HL-60 (cell line): Measurements from ENCODE around the gene LRMDA.

Experiments
- DNase-seq, 2 experiments: peaks; one replicate each; pipeline ENCODE4 v3.0.0-alpha.2; 2010 to 2020; ENCODE audit warnings: low read depth in 1 of 2, low spot score in 1 of 2
- H3K27ac ChIP-seq: fragments of 250-450 bp; sonication (Bioruptor Pico); replicated peaks from 2 replicates; pipeline ENCODE4 v1.5.1; 2020; ENCODE audit warnings: mild to moderate bottlenecking, moderate library complexity
- H3K27me3 ChIP-seq: fragments of 250-450 bp; sonication (Bioruptor Pico); 2 replicates; pipeline ENCODE4 v1.5.1; 2021; ENCODE audit warnings: mild to moderate bottlenecking, moderate library complexity; ENCODE audit not compliant: insufficient read depth, poor library complexity, severe bottlenecking
- H3K4me3 ChIP-seq: replicated peaks from 2 replicates; pipeline ENCODE4 v1.5.1; 2011; ENCODE audit warnings: mild to moderate bottlenecking, control low read depth, low read length; ENCODE audit not compliant: insufficient read depth
- CTCF ChIP-seq: IDR thresholded peaks from one replicate; pipeline ENCODE4 v1.5.1; 2011; ENCODE audit warnings: low read length, control low read depth, inconsistent platforms; ENCODE audit not compliant: insufficient read depth
- GABPA ChIP-seq: IDR thresholded peaks from 2 replicates; pipeline ENCODE4 v1.6.1; 2012; ENCODE audit warnings: low read depth
- POLR2AphosphoS5 ChIP-seq: IDR thresholded peaks from 2 replicates; pipeline ENCODE4 v1.6.1; 2012; ENCODE audit warnings: low read depth
- REST ChIP-seq: IDR thresholded peaks from 2 replicates; pipeline ENCODE4 v1.6.1; 2012; ENCODE audit warnings: low read depth; ENCODE audit not compliant: insufficient replicate concordance
- SPI1 ChIP-seq: IDR thresholded peaks from 2 replicates; pipeline ENCODE4 v1.6.1; 2012; ENCODE audit warnings: low read depth, mild to moderate bottlenecking, borderline replicate concordance

The LRMDA gene

GRCh38 chr10:75429159-75429827 is 2.1 kb upstream of the LRMDA start:
- TF ChIP-seq CTCF (no peak), POLR2AphosphoS5 (no peak)
- DNase-seq = no peak
- H3K27ac ChIP-seq = peak overlapping the region; percentile 74
- H3K27me3 ChIP-seq = no peaks in the 10 kb centered on the region
- no peak overlapping the region for H3K4me3 ChIP-seq

GRCh38 chr10:75430000-75430763 is 1.2 kb upstream of the LRMDA start:
- Histone ChIP-seq H3K4me3 (no peak overlapping the region), H3K27ac (peak overlapping the region; percentile 74), H3K27me3 (no peaks in the 10 kb centered on the region)
- TF ChIP-seq SPI1 = peak; percentile 98
- TF ChIP-seq REST = no peak
- TF ChIP-seq POLR2AphosphoS5 = peak; percentile 65
- DNase-seq = peak; percentile 68 to 90

- Histone ChIP-seq H3K4me3 (peak overlapping the region; percentile 66), H3K27me3 (no peaks in the 10 kb centered on the region), H3K27ac (peak overlapping the region; percentile 99)
- peak in 1 of 2 experiments; percentile 24 for DNase-seq
- TF ChIP-seq GABPA (no peak), CTCF (no peak), POLR2AphosphoS5 (no peak), SPI1 (no peak), REST (no peak)
These were observed 752 bp downstream of the LRMDA start for GRCh38 chr10:75432176-75432575.

- peak overlapping the region; percentile 99 for H3K27ac ChIP-seq
- peak overlapping the region; percentile 66; the same call in 1 of the 2 replicates for H3K4me3 ChIP-seq
- no peak for TF ChIP-seq REST
- DNase-seq = no peak
- H3K27me3 ChIP-seq = no peaks in the 10 kb centered on the region
These were observed 1.3 kb downstream of the LRMDA start for GRCh38 chr10:75432763-75433162.
